ENCODE measurements around the gene COL6A2.
"Not testable (repeated sequence)": the region's sequence is repeated elsewhere in the genome, so short reads cannot be mapped to it uniquely, and the experiment has no call there.

The COL6A2 gene

DNA sequence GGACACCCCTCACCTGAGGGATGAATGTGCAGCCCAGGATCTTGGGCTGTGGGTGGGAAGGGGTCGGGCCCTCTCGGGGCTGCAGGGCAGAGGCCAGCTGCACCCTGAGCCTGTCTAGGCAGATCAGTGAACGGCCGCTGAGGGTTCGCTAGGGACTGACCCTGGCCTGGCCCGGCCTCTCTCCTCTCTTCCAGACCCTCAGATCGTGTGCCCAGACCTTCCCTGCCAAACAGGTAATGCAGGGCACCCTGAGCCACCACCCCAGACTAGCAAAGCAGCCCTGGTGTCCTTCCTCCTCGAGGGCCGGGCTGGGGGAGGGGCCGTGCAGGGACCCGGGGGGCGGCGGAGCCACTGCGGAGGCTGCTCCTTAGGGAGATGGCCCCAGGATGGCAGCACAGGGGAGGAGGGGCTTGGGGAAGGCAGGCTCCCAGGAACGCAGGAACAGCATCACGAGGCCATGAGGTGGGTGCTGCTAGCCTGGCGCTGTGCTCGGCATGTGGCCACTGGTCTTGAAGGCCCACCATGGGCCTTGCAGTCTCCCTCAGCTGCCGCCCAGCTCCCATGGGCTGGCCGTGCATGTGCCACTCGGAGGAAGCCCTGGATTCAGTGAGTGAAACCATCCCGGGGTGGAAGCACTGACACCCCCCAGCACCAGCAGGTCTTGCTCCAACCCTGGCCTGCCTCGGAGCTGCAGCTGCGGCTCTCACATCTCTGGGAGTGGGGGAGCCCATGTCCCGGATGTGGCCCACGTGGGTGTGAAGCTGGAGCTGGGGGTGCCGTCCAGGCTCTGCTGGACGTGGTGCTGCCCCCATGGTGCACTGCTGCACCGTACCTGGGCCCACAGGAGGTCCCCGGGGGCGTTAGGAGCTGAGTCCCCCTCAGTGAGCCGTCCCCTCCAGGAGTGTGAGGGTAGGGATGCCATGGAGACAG, 28.7 kb downstream of the COL6A2 start:
- no peak for DNase-seq (ENCODE audit: low read depth in 3 of 3)

DNA sequence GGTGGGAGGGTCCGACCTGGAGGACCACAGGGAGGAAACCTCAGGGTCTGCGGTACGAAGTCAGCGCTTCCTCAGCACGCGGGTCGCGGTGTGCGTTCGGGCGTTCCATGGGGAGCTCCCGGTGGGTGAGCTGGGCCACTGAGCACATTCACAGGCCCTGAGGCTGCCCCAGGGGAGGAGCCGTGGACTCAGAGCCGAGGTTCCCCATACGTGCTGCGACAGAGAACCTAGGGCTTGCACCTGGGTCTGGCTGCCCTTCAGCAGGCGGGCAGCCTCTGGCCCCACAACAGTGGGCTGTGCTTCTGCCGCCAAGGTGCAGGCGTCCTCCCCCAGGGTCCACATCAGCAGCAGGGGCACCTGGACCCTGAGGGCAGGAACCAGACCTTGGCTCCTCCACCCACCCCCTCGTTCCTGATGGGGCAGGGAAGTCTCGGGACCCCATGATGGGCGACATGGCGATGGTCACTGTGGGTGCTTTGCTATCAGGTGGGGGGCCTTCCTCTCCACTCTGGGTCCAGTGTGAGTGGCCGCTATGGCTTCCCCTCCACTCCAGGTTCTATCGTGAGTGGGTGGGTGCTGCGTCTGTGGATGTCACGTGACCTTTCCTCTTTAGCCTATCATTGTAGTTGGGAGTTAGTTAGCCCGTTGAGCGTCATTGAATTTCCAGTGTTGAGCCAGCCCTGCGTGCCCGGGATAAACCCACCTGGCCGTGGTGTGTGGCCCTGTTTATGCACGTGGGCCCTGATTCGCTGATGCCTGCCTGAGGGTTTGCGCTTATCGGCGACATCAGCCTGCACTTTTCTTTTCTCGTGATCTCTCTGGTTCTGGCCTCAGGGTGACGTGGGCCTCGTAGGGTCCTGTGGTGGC, 29.6 kb downstream of the COL6A2 start:
- DNase-seq (ENCODE audit: low read depth in 3 of 3) = no peak

DNA sequence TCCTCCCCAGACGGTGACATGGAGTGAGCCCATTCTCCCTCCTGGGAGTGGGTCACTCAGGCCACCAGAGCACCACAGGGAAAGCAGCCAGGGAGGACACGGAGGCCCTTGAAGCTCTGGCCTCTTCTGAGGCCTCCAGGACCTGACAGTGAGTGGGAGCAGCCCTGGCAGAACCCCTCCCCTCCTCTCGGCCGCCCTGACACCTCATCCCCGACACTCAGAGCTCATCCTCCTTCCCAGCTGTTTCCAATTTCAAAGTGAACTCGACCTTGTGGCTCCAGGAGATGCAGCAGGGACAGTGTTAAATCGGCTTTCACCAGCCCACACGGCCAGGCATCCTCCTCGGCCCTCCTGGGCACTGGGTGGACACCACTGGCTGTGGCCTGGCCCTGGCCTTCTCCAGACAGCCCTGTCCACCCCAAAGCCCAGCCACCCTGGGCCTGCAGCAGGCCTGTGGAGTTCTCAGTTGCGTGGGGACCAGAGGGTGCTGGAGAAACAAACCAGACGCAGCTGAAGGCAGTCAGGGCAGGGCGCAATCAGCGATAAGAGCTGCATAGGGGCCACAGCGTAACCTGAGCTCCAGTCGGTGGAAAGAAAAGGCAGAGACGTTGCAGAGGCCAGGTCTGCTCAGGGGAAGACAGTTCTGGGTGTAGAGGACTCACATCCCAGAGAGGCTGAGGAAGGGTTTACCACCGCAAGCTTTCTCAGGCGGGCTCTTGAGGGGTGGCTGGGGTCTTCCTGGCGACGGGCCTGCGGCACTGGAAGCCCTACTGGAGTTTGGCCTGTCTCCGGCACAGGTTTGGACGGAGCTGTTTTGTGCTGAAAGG, 30.4 kb downstream of the COL6A2 start:
- no peak for DNase-seq (ENCODE audit: low read depth in 3 of 3)

DNA sequence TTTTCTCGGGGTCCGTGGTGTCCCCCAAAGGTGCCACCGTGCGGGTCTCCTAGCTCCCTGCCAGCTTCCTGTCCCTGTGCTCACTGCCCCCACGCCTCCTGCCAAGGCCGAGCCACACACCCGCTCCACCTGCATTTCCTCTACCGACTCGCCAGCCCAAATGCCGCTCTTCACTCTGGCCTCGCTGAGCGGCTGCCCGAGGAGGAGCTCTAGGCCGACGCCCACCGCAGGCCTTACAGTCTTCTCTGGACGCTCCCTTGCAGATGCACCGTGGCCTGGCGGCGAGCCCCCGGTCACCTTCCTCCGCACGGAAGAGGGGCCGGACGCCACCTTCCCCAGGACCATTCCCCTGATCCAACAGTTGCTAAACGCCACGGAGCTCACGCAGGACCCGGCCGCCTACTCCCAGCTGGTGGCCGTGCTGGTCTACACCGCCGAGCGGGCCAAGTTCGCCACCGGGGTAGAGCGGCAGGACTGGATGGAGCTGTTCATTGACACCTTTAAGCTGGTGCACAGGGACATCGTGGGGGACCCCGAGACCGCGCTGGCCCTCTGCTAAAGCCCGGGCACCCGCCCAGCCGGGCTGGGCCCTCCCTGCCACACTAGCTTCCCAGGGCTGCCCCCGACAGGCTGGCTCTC, 31.1 kb downstream of the COL6A2 start:
- no peak for DNase-seq (ENCODE audit: low read depth in 3 of 3)

DNA sequence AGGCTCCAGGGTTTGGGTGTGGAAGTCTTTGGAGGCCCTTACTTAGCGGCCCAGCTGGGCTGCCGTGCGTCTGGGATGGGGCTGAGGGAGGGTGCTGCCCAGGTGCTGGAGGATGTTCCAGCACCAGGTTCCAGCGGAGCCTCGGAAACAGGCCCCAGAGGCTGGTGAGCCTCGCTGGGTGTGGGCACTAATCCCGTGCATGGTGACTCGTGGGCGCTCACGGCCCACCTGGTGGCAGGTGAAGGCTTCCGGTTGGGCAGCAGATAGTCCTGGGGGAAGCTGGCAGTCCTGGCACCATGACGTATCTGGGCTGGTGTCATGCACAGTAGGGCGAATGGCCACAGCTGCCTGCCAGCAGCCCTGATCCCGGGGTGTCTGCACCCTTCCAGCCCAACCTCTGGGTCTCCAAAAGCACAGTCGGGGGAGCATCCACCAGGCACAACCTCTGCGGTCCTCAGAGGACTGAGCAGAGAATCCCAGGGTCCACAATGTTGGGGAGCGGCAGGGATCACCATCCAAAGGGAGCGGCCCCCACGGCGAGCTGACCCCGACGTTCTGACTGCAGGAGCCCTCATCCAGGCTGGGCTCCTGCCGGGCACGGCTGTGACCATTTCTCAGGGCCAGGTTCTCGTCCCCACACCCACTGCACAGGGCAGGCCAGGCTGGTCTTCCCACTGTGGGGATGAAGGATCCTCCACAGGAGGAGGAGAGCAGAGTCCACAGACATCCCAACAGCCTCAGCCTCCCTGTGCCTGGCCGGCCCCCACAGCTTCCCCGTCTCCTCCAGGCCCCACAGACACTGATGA, 32.1 kb downstream of the COL6A2 start:
- DNase-seq (ENCODE audit: low read depth in 3 of 3) = no peak

DNA sequence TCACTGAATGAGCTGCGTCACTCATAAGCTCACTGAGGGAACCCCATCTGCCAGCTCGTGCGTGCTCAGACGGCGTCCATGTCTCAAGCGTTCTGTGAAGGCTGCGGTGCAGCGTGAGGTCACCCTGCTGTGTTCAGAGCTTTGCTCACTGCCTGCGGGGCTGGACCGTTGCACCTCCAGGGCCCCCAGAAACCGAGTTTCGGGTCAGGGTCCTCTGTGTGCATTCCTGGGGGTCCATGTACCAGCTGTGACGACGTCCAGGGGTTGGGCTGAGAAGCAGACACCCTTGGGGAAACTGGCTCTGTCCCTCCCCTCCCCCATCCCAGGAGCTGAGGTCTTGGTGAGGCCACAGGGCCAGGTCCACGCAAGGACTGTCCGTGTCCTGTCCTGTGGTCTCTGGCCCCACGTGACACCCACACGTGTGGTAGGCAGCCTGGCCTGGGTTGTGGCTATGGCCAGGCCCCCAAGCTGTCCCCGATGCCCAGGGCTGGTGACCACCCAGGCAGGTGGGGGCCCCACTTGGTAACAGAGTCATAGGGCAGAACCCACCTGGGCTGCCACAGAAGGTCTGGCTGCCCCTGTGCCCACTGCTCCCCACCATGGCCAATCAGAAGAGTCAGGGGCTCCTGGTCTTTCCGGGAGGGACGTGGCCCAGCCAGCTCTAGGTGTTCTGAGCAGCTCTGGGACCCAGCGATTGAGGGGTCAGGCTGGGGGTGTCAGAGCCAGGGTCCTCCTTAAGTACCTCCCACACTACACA, 33.1 kb downstream of the COL6A2 start:
- no peak for DNase-seq (ENCODE audit: low read depth in 3 of 3)

DNA sequence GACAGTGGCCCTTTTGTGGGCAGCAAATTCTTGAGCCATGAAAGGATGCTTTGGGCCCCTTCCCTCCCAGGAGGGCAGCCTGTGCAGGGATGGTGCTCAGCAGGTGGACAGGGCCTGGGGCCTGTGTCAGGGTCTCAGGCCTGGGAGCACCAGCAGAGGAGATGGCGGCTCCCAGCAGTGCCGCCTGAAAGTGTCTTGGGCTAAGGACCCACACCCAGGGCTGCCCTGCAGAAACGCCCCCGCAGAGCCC, 33.6 kb downstream of the COL6A2 start:
- DNase-seq (ENCODE audit: low read depth in 3 of 3) = no peak

DNA sequence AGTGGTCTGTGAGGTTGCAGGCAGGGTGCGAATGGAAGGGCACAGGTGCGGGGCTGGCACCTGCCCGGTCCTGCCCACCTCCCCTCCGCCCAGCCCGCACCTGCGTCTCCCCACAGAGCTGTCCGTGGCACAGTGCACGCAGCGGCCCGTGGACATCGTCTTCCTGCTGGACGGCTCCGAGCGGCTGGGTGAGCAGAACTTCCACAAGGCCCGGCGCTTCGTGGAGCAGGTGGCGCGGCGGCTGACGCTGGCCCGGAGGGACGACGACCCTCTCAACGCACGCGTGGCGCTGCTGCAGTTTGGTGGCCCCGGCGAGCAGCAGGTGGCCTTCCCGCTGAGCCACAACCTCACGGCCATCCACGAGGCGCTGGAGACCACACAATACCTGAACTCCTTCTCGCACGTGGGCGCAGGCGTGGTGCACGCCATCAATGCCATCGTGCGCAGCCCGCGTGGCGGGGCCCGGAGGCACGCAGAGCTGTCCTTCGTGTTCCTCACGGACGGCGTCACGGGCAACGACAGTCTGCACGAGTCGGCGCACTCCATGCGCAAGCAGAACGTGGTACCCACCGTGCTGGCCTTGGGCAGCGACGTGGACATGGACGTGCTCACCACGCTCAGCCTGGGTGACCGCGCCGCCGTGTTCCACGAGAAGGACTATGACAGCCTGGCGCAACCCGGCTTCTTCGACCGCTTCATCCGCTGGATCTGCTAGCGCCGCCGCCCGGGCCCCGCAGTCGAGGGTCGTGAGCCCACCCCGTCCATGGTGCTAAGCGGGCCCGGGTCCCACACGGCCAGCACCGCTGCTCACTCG, 34.1 kb downstream of the COL6A2 start:
- no peak for DNase-seq (ENCODE audit: low read depth in 3 of 3)

DNA sequence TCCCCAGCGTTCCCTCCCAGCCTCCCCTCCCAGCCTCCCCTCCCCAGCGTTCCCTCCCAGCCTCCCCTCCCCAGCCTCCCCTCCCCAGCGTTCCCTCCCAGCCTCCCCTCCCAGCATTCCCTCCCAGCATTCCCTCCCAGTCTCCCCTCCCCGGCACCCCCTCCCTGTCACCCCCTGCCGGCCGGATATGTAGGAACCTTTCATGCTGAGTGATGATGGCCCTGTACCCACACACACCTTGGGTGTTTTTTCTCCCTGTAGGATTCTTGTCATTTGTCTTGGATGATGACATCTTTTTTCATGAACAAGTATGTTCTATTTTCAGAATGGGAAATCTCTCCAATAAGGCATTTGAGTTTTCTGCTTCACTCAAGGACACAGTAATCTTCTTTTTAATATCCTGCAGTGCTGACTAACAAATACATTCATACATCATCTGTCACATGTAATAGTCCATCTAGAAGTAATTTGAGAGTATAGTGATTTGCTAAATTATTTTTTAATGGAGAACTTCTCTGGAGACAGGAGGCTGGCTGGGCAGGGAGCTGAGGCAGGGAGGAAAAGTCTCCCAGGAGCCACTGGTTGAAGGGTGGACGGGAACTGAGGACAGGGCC, 38.0 kb downstream of the COL6A2 start:
- DNase-seq (ENCODE audit: low read depth in 3 of 3) = no peak

DNA sequence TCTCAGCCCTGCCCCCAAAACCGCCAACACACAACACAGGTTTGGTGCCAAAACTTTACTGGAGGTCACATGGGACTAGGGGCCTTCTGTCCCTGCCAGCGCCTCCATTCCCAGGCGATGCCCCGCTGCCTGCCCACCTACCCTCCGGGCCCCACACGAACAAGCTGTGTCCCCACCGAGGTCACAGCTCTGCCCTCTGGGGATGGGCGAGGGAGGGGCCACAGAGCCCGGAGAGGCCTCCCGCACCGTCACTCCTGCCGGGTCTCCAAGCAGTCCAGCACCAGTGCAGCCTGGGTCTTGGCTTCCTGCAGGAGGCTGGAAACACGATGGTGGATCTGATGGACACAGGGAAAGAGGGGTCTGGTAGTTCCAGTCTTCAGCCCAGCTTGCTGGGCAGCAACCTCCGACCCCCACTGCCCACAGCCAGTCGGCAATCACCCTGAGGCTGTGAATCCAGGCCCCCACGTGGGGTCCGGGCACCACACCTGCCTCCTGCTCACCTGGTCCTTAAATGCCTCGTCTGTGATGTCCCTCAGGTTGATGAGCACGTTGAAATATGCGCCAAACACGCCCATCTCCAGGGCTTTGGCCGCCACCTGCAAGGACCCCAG, 38.9 kb downstream of the COL6A2 start:
- DNase-seq (ENCODE audit: low read depth in 3 of 3) = no peak

DNA sequence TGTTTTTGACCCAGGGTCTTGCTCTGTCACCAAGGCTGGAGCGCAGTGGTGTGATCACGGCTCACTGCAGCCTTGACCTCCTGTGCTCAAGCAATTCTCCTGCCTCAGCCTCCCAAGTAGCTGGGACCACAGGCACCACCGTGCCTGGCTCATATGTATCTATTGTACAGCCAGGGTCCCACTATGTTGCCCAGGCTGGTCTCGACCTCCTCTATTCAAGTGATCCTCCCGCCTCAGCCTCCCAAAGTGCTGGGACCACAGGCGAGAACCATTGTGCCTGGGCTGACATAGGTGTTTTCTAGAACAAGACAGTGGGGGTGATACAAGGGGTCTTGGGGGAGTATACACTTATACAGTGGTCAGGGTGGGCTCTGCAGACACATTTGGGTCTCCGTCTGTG, 40.0 kb downstream of the COL6A2 start:
- no peak for DNase-seq (ENCODE audit: low read depth in 3 of 3)

DNA sequence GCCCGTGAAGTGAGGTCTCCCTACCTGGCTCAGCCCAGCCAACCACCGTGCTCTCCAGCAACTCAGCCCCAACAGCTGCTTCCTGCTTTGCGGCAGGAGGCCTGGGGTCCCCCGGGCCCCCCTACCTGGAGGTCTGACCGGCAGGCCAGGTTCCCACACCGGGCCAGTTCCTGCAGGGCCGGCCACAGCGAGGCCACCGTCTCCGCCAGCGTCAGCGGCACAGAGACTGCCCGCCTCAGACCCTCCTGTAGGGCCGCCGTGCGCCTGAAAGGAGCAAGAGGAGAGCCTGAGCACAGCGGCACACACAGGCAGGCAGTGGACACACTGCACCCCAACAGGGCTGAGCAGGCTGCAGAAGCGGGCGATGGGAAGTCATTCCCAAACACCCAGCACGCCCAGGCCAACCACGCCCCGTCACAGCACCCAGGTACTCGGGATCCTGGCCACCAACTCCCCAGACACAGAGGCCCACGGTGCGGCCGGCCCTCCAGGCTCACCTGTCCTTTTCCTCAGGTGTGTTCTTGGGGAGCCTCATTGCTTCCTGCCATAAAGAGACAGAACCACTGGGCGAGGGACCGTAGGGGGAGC, 40.6 kb downstream of the COL6A2 start:
- DNase-seq (ENCODE audit: low read depth in 3 of 3) = no peak

DNA sequence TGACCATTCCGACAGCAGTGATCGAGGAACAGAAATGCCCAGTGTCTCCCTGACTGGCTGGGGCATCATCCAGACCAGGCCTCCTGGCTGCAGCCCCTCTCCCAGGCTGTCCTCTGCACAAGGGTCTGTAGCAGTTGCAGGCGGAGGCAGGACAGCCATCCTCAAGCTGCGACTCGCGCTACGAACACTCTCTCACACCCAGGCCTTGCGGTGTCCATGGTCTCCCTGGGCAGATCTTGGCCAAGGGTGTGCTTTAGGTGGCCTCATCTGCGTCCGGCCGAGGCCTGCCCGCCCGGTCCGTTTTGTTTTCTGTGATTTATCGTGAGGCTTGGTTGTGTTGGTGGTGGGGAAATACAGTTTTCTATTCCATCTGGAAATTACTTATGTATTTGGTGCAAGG, 41.8 kb downstream of the COL6A2 start:
- no peak for DNase-seq (ENCODE audit: low read depth in 3 of 3)

DNA sequence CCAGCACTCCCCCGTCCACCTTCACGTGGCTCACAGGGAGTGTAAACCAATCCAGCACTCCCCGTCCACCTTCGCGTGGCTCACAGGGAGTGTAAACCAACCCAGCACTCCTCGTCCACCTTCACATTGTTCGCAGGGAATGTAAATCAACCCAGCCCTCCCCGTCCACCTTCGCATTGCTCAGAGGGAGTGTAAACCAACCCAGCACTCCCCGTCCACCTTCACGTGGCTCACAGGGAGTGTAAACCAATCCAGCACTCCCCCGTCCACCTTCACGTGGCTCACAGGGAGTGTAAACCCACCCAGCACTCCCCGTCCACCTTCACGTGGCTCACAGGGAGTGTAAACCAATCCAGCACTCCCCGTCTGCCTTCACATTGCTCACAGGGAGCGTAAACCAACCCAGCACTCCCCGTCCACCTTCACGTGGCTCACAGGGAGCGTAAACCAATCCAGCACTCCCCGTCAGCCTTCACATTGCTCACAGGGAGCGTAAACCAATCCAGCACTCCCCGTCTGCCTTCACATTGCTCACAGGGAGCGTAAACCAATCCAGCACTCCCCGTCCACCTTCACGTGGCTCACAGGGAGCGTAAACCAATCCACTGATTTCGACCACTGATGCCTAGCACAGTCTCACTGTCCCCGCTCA, 42.6 kb downstream of the COL6A2 start:
- DNase-seq (ENCODE audit: low read depth in 3 of 3) = not testable (repeated sequence)

DNA sequence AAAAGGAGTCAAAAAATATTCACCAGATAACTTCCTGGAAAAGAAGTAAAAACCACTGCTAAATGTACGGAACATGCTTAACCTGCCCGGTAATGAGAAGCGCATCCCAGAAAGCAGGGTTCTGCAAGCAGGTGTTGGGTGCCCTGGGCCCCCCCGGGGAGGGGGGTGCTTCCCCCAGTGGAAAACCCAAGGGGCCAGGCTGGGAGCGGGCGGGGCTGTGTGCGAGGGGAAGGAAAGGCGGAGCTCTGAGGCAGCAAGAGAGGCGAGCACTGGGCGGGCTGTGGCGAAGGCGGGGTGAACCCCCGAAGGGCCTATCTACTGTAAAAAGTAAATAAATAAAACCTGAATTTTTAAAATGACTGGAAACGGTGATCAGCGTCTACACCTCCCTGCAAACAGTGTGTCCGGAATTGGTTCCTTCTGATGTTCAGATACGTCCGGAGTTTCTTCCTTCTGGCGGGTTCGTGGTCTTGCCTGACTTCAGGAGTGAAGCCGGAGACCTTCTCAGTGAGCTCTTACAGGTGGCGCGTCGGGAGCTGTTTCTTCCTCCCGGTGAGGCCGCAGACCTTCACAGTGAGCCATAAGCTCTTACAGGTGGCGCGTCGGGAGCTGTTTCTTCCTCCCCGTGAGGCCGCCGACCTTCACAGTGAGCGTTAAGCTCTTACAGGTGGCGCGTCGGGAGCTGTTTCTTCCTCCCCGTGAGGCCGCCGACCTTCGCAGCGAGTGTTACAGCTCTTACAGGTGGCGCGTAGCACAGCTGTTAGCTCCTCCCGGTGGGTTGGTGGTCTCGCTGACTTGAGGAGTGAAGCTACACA, 44.1 kb downstream of the COL6A2 start:
- no peak for DNase-seq (ENCODE audit: low read depth in 3 of 3)

DNA sequence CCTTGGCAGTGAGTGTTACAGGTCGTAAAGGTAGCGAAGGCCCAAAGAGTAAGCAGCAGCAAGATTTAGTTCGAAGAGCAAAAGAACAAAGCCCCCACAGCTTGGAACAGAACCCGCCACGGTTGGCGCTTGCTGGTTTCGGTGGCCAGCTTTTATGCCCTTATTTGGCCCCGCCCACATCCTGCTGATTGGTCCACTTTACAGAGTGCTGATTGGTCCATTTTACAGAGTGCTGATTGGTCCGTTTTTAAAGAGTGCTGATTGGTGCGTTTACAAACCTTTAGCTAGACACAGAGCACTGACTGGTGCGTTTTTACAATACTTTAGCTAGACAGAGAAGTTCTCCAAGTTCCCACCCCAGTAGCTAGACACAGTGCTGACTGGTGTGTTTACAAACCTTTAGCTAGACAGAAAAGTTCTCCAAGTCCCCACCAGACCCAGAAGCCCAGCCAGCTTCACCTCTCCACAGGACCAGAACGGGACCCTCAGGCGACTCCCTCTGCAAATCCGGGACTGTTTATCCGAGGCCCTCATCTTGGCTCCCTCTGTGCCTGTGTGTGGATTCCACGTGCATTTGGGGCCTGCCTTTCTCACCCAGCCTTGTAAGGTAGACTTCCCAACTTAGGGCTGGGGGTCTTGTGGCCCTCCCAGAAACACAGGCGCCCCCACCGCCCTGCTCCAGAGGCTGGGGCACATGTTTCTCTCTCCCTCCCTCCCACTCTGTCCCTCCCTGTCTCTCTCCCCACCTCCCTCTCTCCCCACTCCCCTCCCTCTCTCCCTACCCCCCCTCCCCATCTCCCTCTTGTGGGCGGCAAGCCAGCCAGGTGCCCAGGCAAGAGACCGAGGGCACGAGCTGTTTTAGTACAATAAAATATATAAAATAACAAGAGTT, 44.9 kb downstream of the COL6A2 start:
- no peak for DNase-seq (ENCODE audit: low read depth in 3 of 3)
